ENCODE results near the gene ZNF862. TPM values are rescaled to one million over a fixed set of nuclear protein-coding genes. Genes with fewer than 3 reads are reported as not detected.

The ZNF862 gene
- total and polyA plus RNA-seq, 2 of the 8 experiments (the other 6 are each of a cell fraction or from before 2014, with no cell fraction given) = 1.8 to 3.9 TPM

- H3K4me2 ChIP-seq (ENCODE audit: insufficient read depth in 1 of 2, low read depth in 2 of 2, low read length in 2 of 2) = no peak overlapping the region
- no peak overlapping the region for H3K18ac ChIP-seq (ENCODE audit: extremely low read depth, low read length)
- H3K79me1 ChIP-seq (ENCODE audit: low read depth, low read length) = no peaks in the 10 kb centered on the region
- 87% methylated on average over 9 of the region's 9 CpGs; no CpG with 5 or more reads in 1 of the 2 experiments for WGBS, 2 experiments (ENCODE audit: extremely low coverage in 1 of 2, insufficient coverage in 1 of 2, insufficient read length in 1 of 2, insufficient replicate concordance in 2 of 2, low coverage in 1 of 2, low lambda C conversion rate in 2 of 2, missing lambda C conversion rate in 1 of 2)
- POLR2A ChIA-PET (ENCODE audit: partially characterized antibody) = no interaction called here
- no peak overlapping the region for H2BK20ac ChIP-seq (ENCODE audit: low read length)
- no peak overlapping the region for H3K4me3 ChIP-seq (ENCODE audit: extremely low read depth in 1 of 4, insufficient read depth in 2 of 4, low read depth in 3 of 4, low read length in 4 of 4)
- H4K8ac ChIP-seq (ENCODE audit: extremely low read depth, insufficient read depth, low read length) = peak overlapping the region; percentile 66; the same call in 1 of the 2 replicates
- H3K23me2 ChIP-seq (ENCODE audit: low read depth, low read length) = peaks cover 9% of the 10 kb centered on the region; the same call in 1 of the 2 replicates
- no peak for DNase-seq (ENCODE audit: low read depth in 1 of 2, low spot score in 2 of 2)
- H3K36me3 ChIP-seq (ENCODE audit: control insufficient read depth in 2 of 4, insufficient read depth in 4 of 4, low read length in 3 of 4) = no peaks in the 10 kb centered on the region
- no peak overlapping the region for H3K23ac ChIP-seq (ENCODE audit: insufficient read length)
- TF ChIP-seq HDAC2 (IDR thresholded peaks at IDR 0.05; ENCODE audit: borderline replicate concordance in 1 of 2, low read depth in 2 of 2, low read length in 2 of 2) (no peak), KDM4A (IDR thresholded peaks at IDR 0.05; ENCODE audit: low read depth, low read length, severe bottlenecking) (no peak), TEAD4 (IDR thresholded peaks at IDR 0.05; ENCODE audit: low read depth, low read length) (no peak), BRCA1 (IDR thresholded peaks at IDR 0.05; ENCODE audit: low read depth, low read length) (no peak), TCF12 (IDR thresholded peaks at IDR 0.05; ENCODE audit: low read depth, low read length) (no peak), NRF1 (IDR thresholded peaks at IDR 0.05; ENCODE audit: low read depth, low read length) (no peak), HDAC6 (IDR thresholded peaks at IDR 0.05; ENCODE audit: low read depth, low read length) (no peak), SIRT6 (IDR thresholded peaks at IDR 0.05; ENCODE audit: low read length) (no peak), ASH2L (IDR thresholded peaks at IDR 0.05; ENCODE audit: low read length) (no peak), POU5F1 (IDR thresholded peaks at IDR 0.05; ENCODE audit: low read depth, low read length) (no peak), SRF (IDR thresholded peaks at IDR 0.05; ENCODE audit: low read depth, low read length) (no peak), TAF1 (IDR thresholded peaks at IDR 0.05; ENCODE audit: low read depth, low read length) (no peak), EZH2 (IDR thresholded peaks at IDR 0.05; ENCODE audit: low read depth, low read length, severe bottlenecking) (no peak), TBP (IDR thresholded peaks at IDR 0.05; ENCODE audit: low read depth, low read length) (no peak), JUN (IDR thresholded peaks at IDR 0.05; ENCODE audit: low read depth, low read length) (no peak), BACH1 (IDR thresholded peaks at IDR 0.05; ENCODE audit: low read length) (no peak), CHD1 (IDR thresholded peaks at IDR 0.05; ENCODE audit: low read depth, low read length) (no peak)
- no peak overlapping the region for H2BK5ac ChIP-seq (ENCODE audit: low read depth, low read length)
- no peak for FAIRE-seq
- no peak overlapping the region for H4K91ac ChIP-seq (replicated peaks; ENCODE audit: insufficient read length, low read length)
- H3K9ac ChIP-seq (replicated peaks in 1 of 4; ENCODE audit: extremely low read depth in 1 of 4, low read depth in 3 of 4, low read length in 3 of 4) = no peak overlapping the region
- H2AK5ac ChIP-seq (ENCODE audit: low read depth, low read length) = no peak overlapping the region
- no peak overlapping the region for H2BK120ac ChIP-seq (replicated peaks; ENCODE audit: low read depth, low read length)
- H3K9me3 ChIP-seq (ENCODE audit: insufficient read depth in 2 of 2, low read depth in 1 of 2, low read length in 1 of 2) = no peaks in the 10 kb centered on the region
- H3K14ac ChIP-seq (ENCODE audit: insufficient read length) = no peak overlapping the region
- CTCF ChIA-PET (ENCODE audit: partially characterized antibody) = no interaction called here
- no peak overlapping the region for H2AFZ ChIP-seq (ENCODE audit: low read length)
- H3K4ac ChIP-seq (replicated peaks; ENCODE audit: insufficient read length, low read depth, low read length) = no peak overlapping the region
- no peak overlapping the region for H4K5ac ChIP-seq (ENCODE audit: insufficient read length, low read depth, low read length)
- H3K27ac ChIP-seq (ENCODE audit: low read depth, low read length) = no peak overlapping the region
- H3K56ac ChIP-seq (replicated peaks; ENCODE audit: insufficient read length, low read depth, low read length) = no peak overlapping the region
- H2BK12ac ChIP-seq (ENCODE audit: low read depth, low read length) = no peak overlapping the region
- peaks cover 0 to 7% (median 5%) of the 10 kb centered on the region in 4 experiments; a peak in 6 of 7 replicates for H3K4me1 ChIP-seq (replicated peaks in 1 of 4; ENCODE audit: control insufficient read depth in 3 of 4, insufficient read depth in 4 of 4, low read length in 3 of 4)
- no peaks in the 10 kb centered on the region for H3K79me2 ChIP-seq (ENCODE audit: control insufficient read depth in 1 of 2, insufficient read depth in 2 of 2, low read length in 2 of 2)
- H4K20me1 ChIP-seq (replicated peaks in 1 of 2; ENCODE audit: control insufficient read depth in 1 of 2, insufficient read depth in 2 of 2, low read length in 2 of 2) = peaks cover 0 to 2% of the 10 kb centered on the region in 2 experiments
- H3K27me3 ChIP-seq (replicated peaks in 1 of 4; ENCODE audit: control insufficient read depth in 3 of 4, extremely low read depth in 1 of 4, insufficient read depth in 3 of 4, low read length in 3 of 4) = no peaks in the 10 kb centered on the region
- H2BK15ac ChIP-seq (ENCODE audit: low read length) = no peak overlapping the region
These were observed 34.1 kb upstream of the ZNF862 start for GRCh38 chr7:149804106-149804505.
